A204.1 (cell line): ENCODE results near the gene IRF2BP1.

Source experiments
- FAIRE-seq: peaks from 2 replicates; lab custom pipeline; 2012; peaks lifted over from hg19 to GRCh38; lab: Jason Lieb, UNC

Gene IRF2BP1

DNA sequence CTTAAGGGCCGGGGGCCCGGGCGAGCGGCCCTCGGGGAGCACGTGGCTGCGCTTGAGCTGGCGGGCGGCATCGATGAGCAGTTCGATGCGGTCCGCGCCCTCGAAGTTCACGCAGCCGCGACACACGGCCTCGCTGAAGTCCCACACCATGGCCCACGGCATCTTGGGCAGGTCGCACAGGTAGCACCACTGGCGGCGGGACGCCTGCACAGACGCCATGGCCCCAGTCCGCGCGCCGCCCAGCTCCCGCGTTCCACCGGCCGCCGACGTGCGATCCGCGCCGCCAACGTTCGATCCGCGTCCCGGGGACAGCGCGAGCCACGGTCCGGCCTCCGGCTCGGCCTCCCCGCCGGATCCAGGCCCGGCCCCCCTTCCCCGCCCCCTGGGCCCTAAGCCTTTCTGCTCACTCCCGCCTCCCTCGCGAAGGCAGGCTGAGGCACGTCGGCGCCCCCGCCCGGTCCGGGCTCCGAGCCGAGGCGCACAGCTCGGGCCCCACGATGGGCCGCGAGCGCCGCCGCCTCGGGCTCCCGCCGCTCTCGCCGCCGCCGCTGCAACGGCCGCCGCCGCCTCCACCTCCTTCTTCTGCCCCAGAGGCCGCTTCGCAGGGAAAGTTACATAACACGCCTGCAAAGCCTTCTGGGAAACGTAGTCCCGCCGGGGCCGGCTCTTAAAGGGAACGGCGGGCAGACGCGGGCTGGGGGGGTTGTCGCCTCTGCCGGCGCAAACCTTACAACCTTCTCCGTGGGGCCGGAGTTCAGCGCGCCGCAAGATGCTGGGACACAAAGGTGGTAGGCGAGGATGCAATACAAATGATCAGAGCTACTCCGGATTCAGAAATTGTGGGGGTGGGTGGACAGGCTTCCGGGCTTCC lies at the start of gene IRF2BP1:
TSS of gene IRF2BP1 (minus strand) at position 586 of the 871 bp plus-strand sequence. CDS start at position 219, 367 bp downstream.
- no peak for FAIRE-seq

DNA sequence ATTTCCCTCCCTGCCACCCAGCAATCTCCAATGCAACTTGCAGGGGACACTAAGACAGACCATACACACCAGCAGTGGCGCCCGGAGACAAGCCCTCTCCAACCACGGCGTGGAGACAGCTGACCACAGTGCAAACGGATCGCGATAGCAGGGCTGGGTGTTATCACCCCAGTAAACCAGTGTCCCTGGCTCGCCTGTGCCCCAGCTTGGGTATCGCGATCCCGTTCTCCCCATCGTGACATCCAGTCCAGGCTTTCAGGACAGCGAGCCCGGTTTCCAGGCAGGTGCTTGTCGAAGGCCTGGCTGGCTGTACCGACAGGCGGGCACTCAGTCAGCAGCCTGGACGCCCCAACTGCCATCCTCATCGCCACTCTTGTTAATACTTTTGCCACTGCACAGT lies 49.3 kb upstream of the IRF2BP1 start:
- FAIRE-seq = no peak

- no peak for FAIRE-seq
Measured at GRCh38 chr19:45934551-45935230, 48.8 kb upstream of the IRF2BP1 start.

DNA sequence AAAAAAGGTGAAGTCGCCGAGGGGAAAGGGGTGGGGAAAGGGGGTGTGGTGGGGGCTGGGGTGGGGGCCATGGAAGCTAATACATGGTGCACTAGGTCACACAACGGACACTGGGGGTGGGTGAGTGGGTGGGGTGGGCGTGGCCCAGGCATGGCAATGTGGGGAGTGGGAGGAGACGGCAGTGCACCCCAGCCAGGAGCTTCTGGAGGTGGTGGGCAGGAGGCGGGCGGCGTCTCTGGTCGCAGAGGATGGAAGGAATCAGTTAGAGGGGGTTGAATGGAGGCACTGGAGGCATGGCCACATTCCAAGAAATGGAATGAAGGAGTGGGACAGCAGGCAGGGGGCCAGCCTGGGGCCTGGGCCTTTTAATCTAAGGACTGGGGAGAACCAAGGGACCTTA lies 47.8 kb upstream of the IRF2BP1 start:
- no peak for FAIRE-seq

DNA sequence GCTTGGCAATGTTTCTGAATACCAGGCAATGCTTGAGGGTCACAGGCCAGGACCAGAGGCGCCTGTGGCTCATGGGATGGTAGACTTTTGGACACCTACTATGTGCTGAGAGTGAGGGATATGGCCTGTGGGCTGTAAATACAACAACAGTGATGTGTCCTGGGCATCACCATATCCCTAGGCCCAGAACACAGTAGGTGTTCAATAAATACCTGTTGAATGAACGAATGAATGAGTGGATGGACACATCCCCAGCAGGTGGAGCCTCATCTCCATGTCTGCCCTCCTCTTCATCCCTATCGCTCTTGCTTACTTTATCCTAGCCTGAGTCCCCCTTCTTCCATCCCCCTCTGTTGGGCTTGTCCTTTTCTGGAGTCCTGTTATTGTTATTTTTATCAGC lies 45.1 kb upstream of the IRF2BP1 start:
- FAIRE-seq = no peak

DNA sequence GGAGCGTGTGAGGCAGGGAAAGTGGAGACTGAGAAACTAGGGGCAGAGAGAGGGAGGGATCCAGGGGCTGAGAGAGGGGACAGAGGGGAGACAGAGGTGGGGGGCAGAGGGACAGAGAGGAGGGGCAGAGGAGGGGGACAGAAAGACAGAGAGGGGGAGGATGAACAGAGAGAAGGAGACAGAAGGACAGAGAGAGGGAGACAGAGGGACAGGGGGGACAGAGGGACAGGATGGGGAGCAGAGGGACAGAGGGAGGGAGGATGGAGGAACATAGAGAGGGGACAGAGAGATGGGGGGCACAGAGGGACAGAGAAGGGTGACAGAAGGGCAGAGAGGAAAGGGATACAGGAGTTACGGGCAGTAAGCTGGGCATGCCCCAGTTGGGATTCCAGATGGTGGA lies 43.3 kb upstream of the IRF2BP1 start:
- no peak for FAIRE-seq

GRCh38 chr19:45927565-45928261 lies 41.8 kb upstream of the IRF2BP1 start:
- peak; percentile 23 for FAIRE-seq

DNA sequence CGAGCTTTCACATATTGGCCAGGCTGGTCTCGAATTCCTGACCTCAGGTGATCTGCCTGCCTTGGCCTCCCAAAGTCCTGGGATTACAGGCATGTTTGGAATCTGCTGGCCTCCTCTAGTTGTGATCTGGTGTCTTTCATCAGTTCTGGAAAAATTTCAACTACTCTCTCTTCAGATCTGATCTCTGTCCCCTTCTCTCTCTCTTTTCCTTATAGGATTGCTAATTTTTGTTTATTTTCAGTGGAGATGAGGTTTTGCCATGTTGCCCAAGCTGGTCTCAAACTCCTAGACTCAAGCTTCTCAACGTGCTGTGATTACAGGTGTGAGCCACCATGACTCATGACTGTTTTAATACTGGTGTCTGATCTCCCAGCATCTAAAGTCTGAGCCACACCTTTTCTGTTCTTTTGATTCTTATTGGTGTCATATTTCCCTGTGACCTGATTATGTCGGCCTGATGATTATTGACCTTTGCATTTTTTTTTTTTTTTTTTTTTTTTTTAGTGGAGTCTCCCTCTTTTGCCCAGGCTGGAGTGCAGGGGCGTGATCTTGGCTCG lies 39.0 kb upstream of the IRF2BP1 start:
- no peak for FAIRE-seq

GRCh38 chr19:45922281-45922680 lies 36.3 kb upstream of the IRF2BP1 start:
- no peak for FAIRE-seq

DNA sequence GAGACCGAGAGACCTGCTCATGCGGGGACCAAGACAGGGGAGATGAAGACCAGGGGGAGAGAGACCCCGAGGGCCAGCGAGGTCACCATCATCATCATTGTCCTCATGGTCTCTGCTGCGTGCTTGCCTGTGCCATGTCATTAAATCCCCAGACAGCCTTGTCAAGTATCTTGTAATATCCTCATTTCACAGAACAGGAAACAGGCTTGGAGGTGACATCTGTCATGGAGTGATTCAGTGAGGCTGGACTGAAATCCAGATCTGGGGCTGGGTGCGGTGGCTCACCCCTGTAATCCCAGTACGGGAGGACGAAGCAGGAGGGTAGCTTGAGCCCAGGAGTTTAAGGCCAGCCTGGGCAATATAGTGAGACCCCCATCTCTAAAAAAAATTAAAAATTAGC lies 34.5 kb upstream of the IRF2BP1 start:
- FAIRE-seq = no peak

GRCh38 chr19:45919678-45920077 lies 33.7 kb upstream of the IRF2BP1 start:
- FAIRE-seq = no peak

GRCh38 chr19:45918721-45919120 lies 32.8 kb upstream of the IRF2BP1 start:
- FAIRE-seq = no peak

GRCh38 chr19:45917421-45918091 lies 31.6 kb upstream of the IRF2BP1 start:
- no peak for FAIRE-seq

DNA sequence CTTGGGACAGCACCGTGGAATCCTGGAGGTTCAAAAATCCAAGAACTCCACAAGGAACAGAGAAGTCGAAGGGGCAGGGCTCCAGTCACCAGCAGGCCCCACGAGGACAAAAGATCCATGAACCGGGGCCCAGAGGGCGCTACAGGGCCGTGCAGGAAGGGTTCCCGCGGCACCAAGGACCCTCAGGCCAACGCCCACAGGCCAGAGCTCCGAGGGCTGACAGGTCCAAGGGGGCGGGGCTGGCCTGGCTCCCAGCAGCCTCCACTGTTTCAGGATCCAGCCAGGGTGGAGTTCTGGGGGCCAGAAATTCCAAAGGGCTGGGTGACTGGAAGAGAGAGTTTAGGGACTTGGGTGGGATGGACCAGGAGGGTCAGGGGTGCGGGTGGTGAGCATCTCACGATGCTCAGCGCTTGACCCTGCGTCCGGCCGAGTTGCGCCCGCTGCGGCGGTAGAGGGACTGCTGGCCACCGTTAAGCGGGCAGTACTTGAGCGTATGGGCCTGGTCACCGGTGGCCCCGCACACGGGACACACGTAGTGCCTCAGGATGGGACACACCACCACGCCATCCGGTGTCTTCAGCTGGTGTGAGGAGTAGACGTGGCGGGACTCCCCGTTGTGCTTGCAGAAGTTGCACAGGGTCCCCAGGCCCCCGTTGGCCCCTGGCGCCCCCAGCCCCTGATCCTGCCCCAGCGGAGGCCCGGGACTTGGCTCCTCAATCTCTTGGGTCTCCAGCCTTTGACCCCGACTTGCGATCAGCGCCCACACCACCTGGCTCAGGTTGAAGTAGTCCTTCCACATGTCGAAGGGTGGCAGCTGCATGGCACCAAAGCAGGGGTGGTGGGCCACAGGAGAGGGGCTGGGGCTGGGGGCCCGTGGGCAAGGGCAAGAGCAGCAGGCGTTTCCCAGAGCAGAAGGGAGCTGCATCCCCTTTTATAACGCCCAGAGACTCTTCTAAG lies 28.2 kb upstream of the IRF2BP1 start, which contains the start of gene NANOS2:
TSS of gene NANOS2 (minus strand) at position 905 of the 957 bp plus-strand sequence. CDS start at position 820, 85 bp downstream.
- no peak for FAIRE-seq

DNA sequence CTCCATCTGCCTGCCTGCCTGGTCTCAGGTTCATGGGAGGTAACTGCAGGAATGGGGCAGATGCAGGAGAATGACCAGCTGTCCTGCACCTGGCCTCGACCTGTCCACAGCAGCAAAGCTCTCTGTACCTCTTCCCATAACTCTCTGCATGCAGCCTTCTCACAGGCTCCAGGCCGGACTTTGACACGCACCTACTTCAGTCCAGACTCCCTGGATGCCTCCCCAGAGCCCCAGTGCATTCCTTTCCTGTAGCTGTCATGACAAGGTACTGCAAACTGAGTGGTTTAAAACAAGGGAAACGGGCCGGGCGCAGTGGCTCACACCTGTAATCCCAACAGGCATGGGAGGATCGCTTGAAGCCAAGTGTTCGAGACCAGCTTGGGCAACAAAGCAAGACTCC lies 25.4 kb upstream of the IRF2BP1 start:
- no peak for FAIRE-seq

GRCh38 chr19:45908956-45909355 lies 23.0 kb upstream of the IRF2BP1 start:
- FAIRE-seq = no peak

- FAIRE-seq = no peak
Measured at GRCh38 chr19:45906221-45906620, 20.3 kb upstream of the IRF2BP1 start.

DNA sequence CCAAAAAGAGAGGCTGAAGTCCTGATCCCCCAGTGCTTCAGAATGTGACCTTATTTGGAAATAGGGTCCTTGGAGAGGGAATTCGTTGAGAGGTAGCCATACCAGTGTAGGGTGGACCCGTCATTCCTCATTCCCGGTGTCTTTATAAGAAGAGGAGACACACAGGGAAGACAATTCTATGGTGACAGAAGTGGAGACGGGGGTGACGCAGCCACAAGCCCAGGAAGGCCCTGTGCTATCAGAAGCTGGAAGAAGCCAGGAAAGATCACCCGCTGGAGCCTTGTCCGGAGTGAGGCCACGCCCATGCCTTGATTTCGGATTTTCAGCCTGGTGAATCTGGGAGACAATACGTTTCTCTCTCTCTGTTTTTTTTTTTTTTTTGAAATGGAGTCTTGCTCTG lies 19.1 kb upstream of the IRF2BP1 start:
- no peak for FAIRE-seq

DNA sequence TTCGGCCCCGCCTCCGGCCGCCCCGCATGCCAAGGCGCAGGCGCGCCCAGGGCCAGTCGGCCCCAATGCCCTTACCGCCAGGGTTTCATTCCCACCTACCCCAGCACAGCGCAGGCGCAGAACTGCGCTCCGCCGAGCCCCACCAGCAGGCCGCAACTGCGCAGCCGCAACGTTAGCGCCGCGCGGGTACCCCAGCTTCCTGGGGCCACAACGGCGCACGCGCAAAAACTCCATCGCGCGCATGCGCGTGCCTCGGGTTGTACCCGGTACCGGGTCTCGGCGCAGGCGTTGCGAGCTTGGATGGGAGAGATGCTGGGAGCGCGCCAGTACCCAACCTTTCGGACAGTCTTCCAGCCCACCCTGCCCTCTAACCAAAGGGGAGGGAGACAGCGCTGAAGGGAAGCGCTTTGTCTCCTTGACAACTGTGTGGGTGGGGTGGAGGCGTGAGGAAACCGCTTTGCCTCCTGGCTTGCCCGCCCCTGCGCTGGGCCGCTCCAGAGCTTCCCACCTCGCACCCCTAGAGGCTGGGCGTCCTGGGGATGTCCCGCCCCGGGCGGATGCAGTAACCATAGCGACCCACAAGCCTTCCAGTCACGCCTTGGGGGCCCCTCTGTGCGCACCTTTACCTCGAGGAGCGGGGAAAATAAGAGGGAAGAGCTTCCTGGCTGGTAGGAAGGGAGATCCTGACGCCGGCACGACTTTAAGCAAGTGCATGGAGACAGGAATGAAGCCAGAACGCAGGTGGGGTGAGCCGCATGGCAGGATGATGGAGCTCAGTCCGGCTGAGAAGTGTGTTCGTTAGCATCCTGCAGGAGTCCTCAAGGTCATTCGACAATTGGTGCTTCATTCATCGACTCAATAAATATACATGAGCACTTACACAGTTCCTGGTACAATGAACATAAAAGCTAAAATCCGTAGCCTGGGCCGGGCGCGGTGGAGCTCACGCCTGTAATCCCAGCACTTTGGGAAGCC lies 17.0 kb upstream of the IRF2BP1 start:
- peak; percentile 94 for FAIRE-seq
